Right renal cortex interstitium (tissue), 3 donors: Measurements from ENCODE around the gene RSPH1. TPM values are rescaled to one million over a fixed set of nuclear protein-coding genes. Genes with fewer than 3 reads are reported as not detected.

Experiments
- DNase-seq, 3 donors: peaks; one replicate each; pipeline ENCODE4 v3.0.0-alpha.2; 2013; ENCODE audit warnings: low read depth in 3 of 3, low spot score in 2 of 3
- polyA plus RNA-seq, 3 donors: library from polyadenylated mRNA; unstranded; fragments of 120-200 nt; gene quantifications; one replicate each; pipeline ENCODE4 v1.2.1, GENCODE V29; 2013; ENCODE audit not compliant: insufficient read length in 3 of 3

Gene RSPH1
- polyA plus RNA-seq, 3 donors: 12.4 to 15.3 (median 15.1) TPM

GRCh38 chr21:42532466-42533181, 36.6 kb upstream of the RSPH1 start:
- DNase-seq: no peak

GRCh38 chr21:42531771-42532170, 35.7 kb upstream of the RSPH1 start:
- no peak for DNase-seq

- DNase-seq: no peak
Observed at GRCh38 chr21:42530167-42530518, 34.1 kb upstream of the RSPH1 start.

- DNase-seq: no peak
Observed at GRCh38 chr21:42527489-42528158, 31.6 kb upstream of the RSPH1 start.

- no peak for DNase-seq
Observed at GRCh38 chr21:42527127-42527488, 31.1 kb upstream of the RSPH1 start.

GRCh38 chr21:42526379-42526727, 30.3 kb upstream of the RSPH1 start:
- no peak for DNase-seq

- no peak for DNase-seq
Observed at GRCh38 chr21:42525676-42526378, 29.8 kb upstream of the RSPH1 start.

- no peak for DNase-seq
Observed at GRCh38 chr21:42525029-42525581, 29.1 kb upstream of the RSPH1 start.

GRCh38 chr21:42524341-42525028, 28.5 kb upstream of the RSPH1 start:
- no peak for DNase-seq

GRCh38 chr21:42523941-42524340, 27.9 kb upstream of the RSPH1 start:
- DNase-seq: no peak

GRCh38 chr21:42523211-42523610, 27.2 kb upstream of the RSPH1 start:
- no peak for DNase-seq

- no peak for DNase-seq
Observed at GRCh38 chr21:42522771-42523170, 26.7 kb upstream of the RSPH1 start.

GRCh38 chr21:42522271-42522670, 26.2 kb upstream of the RSPH1 start:
- no peak for DNase-seq

GRCh38 chr21:42521805-42522204, 25.8 kb upstream of the RSPH1 start:
- no peak for DNase-seq

- DNase-seq: no peak
Observed at GRCh38 chr21:42521384-42521783, 25.4 kb upstream of the RSPH1 start.

- no peak for DNase-seq
Observed at GRCh38 chr21:42520628-42521253, 24.7 kb upstream of the RSPH1 start.

GRCh38 chr21:42518626-42519025, 22.6 kb upstream of the RSPH1 start:
- DNase-seq: no peak

GRCh38 chr21:42518215-42518614, 22.2 kb upstream of the RSPH1 start:
- no peak for DNase-seq

GRCh38 chr21:42515708-42516502, 19.9 kb upstream of the RSPH1 start:
- no peak for DNase-seq

- DNase-seq: no peak
Observed at GRCh38 chr21:42514883-42515228, 18.8 kb upstream of the RSPH1 start.
